ENCODE results near the gene TNKS1BP1.

GRCh38 chr11:57320067-57320718 lies 4.6 kb downstream of the TNKS1BP1 start:
- TF ChIP-seq SUZ12 (IDR thresholded peaks at IDR 0.05) (no peak), ARNT (IDR thresholded peaks at IDR 0.05) (no peak), ELF4 (IDR thresholded peaks at IDR 0.05) (no peak), FOXA1 (IDR thresholded peaks at IDR 0.05) (no peak), NFRKB (IDR thresholded peaks at IDR 0.05) (no peak), BHLHE40 (IDR thresholded peaks at IDR 0.05; ENCODE audit: borderline replicate concordance) (no peak)
